Heart left ventricle (tissue), 16 donors: ENCODE results near the gene LMX1A. TPM values are rescaled to one million over a fixed set of nuclear protein-coding genes. Genes with fewer than 3 reads are reported as not detected.

ENCODE experiments used
- ATAC-seq, 4 donors: fragments of 200-7000 bp; cut with Tn5 transposase; one replicate each; pipeline ENCODE4 v1.9.1; 2020 to 2022; ENCODE audit warnings: moderate library complexity in 4 of 4, mild to moderate bottlenecking in 3 of 4, moderate number of reproducible peaks in 1 of 4
- DNase-seq, 5 donors: peaks; one replicate each; pipeline ENCODE4 v3.0.0-alpha.2; 2020
- H3K27ac ChIP-seq, 12 donors: fragments of 200-600 bp; sonication (generic) in 4 of 12; one replicate each; pipeline versions ENCODE4 v1.5.0 to v1.8.0; 2016 to 2022; ENCODE audit warnings: mild to moderate bottlenecking in 2 of 12
- H3K27me3 ChIP-seq, 9 donors: fragments of 200-600 bp; sonication (generic) in 2 of 9; one replicate each; pipeline versions ENCODE4 v1.5.1 to v1.8.0; 2016 to 2022; ENCODE audit warnings: mild to moderate bottlenecking in 3 of 9
- H3K36me3 ChIP-seq, 9 donors: fragments of 200-600 bp; sonication (generic) in 2 of 9; one replicate each; pipeline versions ENCODE4 v1.5.0 to v1.8.0; 2018 to 2022; ENCODE audit warnings: mild to moderate bottlenecking in 2 of 9
- H3K4me1 ChIP-seq, 12 donors: fragments of 200-600 bp; sonication (generic) in 4 of 12; one replicate each; pipeline versions ENCODE4 v1.5.0 to v1.8.0; 2016 to 2022; ENCODE audit warnings: mild to moderate bottlenecking in 3 of 12
- H3K4me3 ChIP-seq, 12 donors: fragments of 200-600 bp; sonication (generic) in 4 of 12; one replicate each; pipeline versions ENCODE4 v1.5.0 to v1.8.0; 2017 to 2022; ENCODE audit warnings: mild to moderate bottlenecking in 9 of 12, moderate library complexity in 4 of 12
- H3K9me3 ChIP-seq, 12 donors: fragments of 200-600 bp; sonication (generic) in 4 of 12; one replicate each; pipeline versions ENCODE4 v1.5.0 to v1.8.0; 2016 to 2022; ENCODE audit warnings: mild to moderate bottlenecking in 1 of 12
- CTCF ChIP-seq, 12 donors: fragments of 200-600 bp; sonication (generic) in 4 of 12; IDR thresholded peaks; one replicate each; pipeline versions ENCODE4 v1.5.0 to v1.8.0; 2018 to 2022; ENCODE audit warnings: antibody characterized with exemption in 12 of 12, mild to moderate bottlenecking in 5 of 12
- POLR2A ChIP-seq, 2 donors: fragments of 450-650 bp; IDR thresholded peaks; one replicate each; pipeline ENCODE4 v1.6.1; 2017; ENCODE audit warnings: antibody characterized with exemption in 2 of 2, mild to moderate bottlenecking in 2 of 2, moderate library complexity in 2 of 2
- WGBS, 4 donors: extraction: QIAGEN DNeasy Blood & Tissue Kit in 2 of 4; methylation state at CpG; one replicate each; pipeline versions ENCODE4 v1.1.5 to v1.1.7; 2013 to 2018; 5-methylcytosine and 5-hydroxymethylcytosine counted together
- intact Hi-C, 10 donors: fragments of 100-400 bp; cut with DNase I; formaldehyde crosslinking; loops; one replicate each; pipeline versions ENCODE4 v1.11.1 to v1.14.2; 2022
- polyA plus RNA-seq, 2 donors: library from polyadenylated mRNA; stranded (reverse); fragments of 200-250 nt; gene quantifications; one replicate each; pipeline ENCODE4 v1.2.3, GENCODE V29; 2013
- total RNA-seq, 9 donors: library from RNA; depleted of rRNA in 2 of 9; stranded (reverse); fragments of >200 nt in 2 of 9; fragmentation: NEBNext Ultra II Directional in 3 of 9; extraction: Animal tissue kit (Norgen Biotek cat#: 25700) in 3 of 9; gene quantifications; one replicate each; pipeline versions ENCODE4 v1.1.0 to v1.2.4, GENCODE V29; 2016 to 2023
- donor health status: ischemic (EF 13 %, LVEDD 7.1; RV severe dilation, severe dysfunction).
- donor health status: healthy with polysubstance abuse.
- donor health status: DM: no; HTN: yes; CAD: no.
- donor health status: DM: no; HTN: no; CAD: no.
- donor health status: ischemic (EF 25% LVEDD 6.9; RV normal size, moderate dysfunction).
- donor health status: ischemic (EF 25% LVEDD 5.7; RV mildly dilated, moderate dysfunction).
- donor health status: healthy.
- donor health status: DM: yes; HTN: yes; CAD: no.
- donor health status: ischemic (EF 35%, LVEDD 5.7; RV mildly dilated, moderate dysfunction).
- donor health status: nonischemic (EF 11% LVEDD 7.7; RV severe dilation, severe dysfunction).
- donor health status: DM: yes; HTN: yes; CAD: no.
- donor health status: PGD.
- donor health status: ischemic (EF 29% LVEDD 5.4; RV normal size, mild dysfunction).
- donor health status: nonischemic (EF 23%, LVEDD 6.1; RV moderate dilation, normal function).

The LMX1A gene
- total and polyA plus RNA-seq, 11 donors: 0.03 to 0.37 (median 0.14) TPM; not detected in 5

GRCh38 chr1:165327538-165327937, 29.0 kb downstream of the LMX1A start:
- intact Hi-C loops: no loop called here
- TF ChIP-seq CTCF (IDR thresholded peaks at IDR 0.05) (no peak), POLR2A (IDR thresholded peaks at IDR 0.05) (no peak)

GRCh38 chr1:165325460-165326203, 30.9 kb downstream of the LMX1A start:
- Histone ChIP-seq H3K36me3 (no peaks in the 10 kb centered on the region), H3K27me3 (peaks cover 0 to 41% (median 5%) of the 10 kb centered on the region in 9 donors), H3K4me3 (no peak overlapping the region), H3K27ac (no peak overlapping the region), H3K4me1 (no peaks in the 10 kb centered on the region), H3K9me3 (peaks cover 0 to 7% (median 0%) of the 10 kb centered on the region in 12 donors)
- DNase-seq: no peak
- ATAC-seq: no peak
- WGBS, 4 donors: 33 to 56% (median 41%) methylated on average over 7 of the region's 7 CpGs
- intact Hi-C loops: no loop called here
- TF ChIP-seq CTCF (IDR thresholded peaks at IDR 0.05): no peak
- no peak for TF ChIP-seq POLR2A (IDR thresholded peaks at IDR 0.05)

More at GRCh38 chr1:165327538-165327937, 29.0 kb downstream of the LMX1A start:
- Histone ChIP-seq H3K36me3 (no peaks in the 10 kb centered on the region), H3K27me3 (peaks cover 0 to 34% (median 5%) of the 10 kb centered on the region in 9 donors), H3K9me3 (peaks cover 0 to 7% (median 0%) of the 10 kb centered on the region in 12 donors), H3K4me3 (no peak overlapping the region), H3K4me1 (no peaks in the 10 kb centered on the region), H3K27ac (no peak overlapping the region)
- no peak for ATAC-seq
- 64 to 73% (median 71%) methylated on average over 2 of the region's 2 CpGs for WGBS, 4 donors
- no peak for DNase-seq

- Histone ChIP-seq H3K4me1 (no peaks in the 10 kb centered on the region), H3K4me3 (no peak overlapping the region), H3K9me3 (peaks cover 0 to 7% (median 0%) of the 10 kb centered on the region in 12 donors), H3K27ac (no peak overlapping the region), H3K36me3 (no peaks in the 10 kb centered on the region), H3K27me3 (peaks cover 0 to 50% (median 5%) of the 10 kb centered on the region in 9 donors)
- TF ChIP-seq POLR2A (IDR thresholded peaks at IDR 0.05) (no peak), CTCF (IDR thresholded peaks at IDR 0.05) (no peak)
- intact Hi-C loops: no loop called here
- no peak for DNase-seq
- ATAC-seq: no peak
- 24 to 46% (median 39%) methylated on average over 5 of the region's 5 CpGs for WGBS, 4 donors
Observed at GRCh38 chr1:165324050-165324449, 32.5 kb downstream of the LMX1A start.

- H3K27me3 ChIP-seq: peaks cover 0 to 47% (median 11%) of the 10 kb centered on the region in 9 donors
Observed at GRCh38 chr1:165317612-165318011, 38.9 kb downstream of the LMX1A start.

More at GRCh38 chr1:165317612-165318011, 38.9 kb downstream of the LMX1A start:
- TF ChIP-seq CTCF (IDR thresholded peaks at IDR 0.05): no peak
- no peak for TF ChIP-seq POLR2A (IDR thresholded peaks at IDR 0.05)
- ATAC-seq (no peak), DNase-seq (no peak)
- Histone ChIP-seq H3K27ac (no peak overlapping the region), H3K9me3 (peaks cover 0 to 12% (median 0%) of the 10 kb centered on the region in 12 donors), H3K4me3 (no peak overlapping the region), H3K4me1 (no peaks in the 10 kb centered on the region), H3K36me3 (no peaks in the 10 kb centered on the region)
- intact Hi-C loops: no loop called here
- WGBS, 4 donors: 79 to 86% (median 82%) methylated on average over 5 of the region's 5 CpGs
